HG03060 (cell line): ENCODE data around the gene NCSTN.
"Not testable (repeated sequence)": the region's sequence is repeated elsewhere in the genome, so short reads cannot be mapped to it uniquely, and the experiment has no call there.

Source experiments
- ATAC-seq: cut with Tn5 transposase; IDR thresholded peaks from one replicate; pipeline ENCODE4 v1.9.1; 2021; ENCODE audit warnings: low read depth, moderate number of reproducible peaks; ENCODE audit not compliant: unreplicated experiment

NCSTN gene

DNA sequence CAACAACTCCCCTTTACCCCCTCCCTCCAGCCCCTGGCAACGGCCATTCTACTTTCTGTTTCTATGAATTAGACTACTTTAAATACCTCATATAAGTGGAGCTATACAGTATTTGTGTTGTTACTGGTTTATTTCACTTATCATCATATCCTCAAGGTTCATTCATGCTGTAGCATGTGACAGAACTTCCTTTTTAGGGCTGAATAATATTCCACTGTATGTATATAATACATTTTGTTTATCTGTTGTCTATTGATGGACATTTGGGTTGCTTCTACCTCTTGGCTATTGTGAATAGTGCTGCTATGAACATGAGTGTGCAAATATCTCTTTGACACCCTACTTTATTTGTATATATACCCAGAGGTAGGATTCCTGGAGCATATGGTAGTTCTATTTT, 25.9 kb downstream of the NCSTN start:
- no peak for ATAC-seq

DNA sequence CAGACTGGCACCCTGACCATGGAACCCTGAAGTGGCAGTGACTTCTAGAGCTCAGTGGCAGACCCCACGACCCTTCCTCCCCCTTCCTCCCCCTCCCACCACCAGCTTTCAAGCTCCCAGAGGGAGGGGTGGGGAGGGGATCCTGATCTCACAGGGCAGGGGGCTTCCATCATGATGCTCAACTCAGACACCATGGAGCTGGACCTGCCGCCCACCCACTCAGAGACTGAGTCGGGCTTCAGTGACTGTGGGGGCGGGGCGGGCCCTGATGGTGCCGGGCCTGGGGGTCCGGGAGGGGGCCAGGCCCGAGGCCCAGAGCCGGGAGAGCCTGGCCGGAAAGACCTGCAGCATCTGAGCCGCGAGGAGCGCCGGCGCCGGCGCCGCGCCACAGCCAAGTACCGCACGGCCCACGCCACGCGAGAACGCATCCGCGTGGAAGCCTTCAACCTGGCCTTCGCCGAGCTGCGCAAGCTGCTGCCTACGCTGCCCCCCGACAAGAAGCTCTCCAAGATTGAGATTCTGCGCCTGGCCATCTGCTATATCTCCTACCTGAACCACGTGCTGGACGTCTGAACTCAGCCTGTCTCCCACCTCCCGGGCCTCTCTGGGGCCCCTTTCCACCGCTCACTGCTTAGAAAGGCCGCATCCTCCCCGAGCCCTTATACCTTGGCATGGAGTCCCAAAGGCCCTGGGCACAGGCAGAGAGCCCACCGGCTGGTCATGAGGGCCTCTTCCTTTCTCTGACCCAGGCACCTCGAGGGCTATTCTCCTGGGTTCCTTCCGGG, 27.6 kb downstream of the NCSTN start:
- no peak for ATAC-seq

DNA sequence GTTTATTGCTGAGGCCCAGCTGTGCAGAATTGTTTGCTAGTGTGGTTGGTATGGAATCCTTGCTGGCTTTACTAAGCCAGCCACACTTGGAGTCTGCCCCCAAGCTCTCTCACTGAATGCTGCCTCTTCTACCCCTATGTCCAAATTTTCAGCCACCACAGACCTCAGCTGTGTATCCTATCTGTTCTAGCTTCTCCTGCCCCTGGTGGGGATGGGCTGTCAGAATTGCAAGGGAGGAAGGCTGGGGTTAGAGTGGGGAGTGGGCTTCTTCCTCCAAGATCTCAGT, 28.1 kb downstream of the NCSTN start:
- ATAC-seq = no peak

DNA sequence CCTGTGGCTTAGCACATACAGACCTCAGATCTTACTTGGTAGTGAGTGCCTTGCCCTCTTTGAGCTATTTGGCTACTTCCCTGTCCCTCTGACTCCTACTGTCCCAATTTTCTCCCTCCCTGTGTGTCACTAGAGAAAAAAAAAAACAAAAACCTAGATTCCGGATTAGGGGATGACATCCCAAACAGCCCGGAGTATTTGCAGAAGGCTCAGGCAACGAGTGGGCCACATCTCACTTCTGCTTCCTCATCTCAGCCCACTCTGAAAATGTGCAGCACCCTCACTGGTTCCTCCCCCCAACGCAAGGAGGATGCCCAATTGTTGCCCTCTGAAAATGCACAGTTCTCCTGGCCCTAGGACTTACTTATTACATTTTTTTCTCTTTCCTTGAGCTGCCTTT, 28.6 kb downstream of the NCSTN start:
- no peak for ATAC-seq

DNA sequence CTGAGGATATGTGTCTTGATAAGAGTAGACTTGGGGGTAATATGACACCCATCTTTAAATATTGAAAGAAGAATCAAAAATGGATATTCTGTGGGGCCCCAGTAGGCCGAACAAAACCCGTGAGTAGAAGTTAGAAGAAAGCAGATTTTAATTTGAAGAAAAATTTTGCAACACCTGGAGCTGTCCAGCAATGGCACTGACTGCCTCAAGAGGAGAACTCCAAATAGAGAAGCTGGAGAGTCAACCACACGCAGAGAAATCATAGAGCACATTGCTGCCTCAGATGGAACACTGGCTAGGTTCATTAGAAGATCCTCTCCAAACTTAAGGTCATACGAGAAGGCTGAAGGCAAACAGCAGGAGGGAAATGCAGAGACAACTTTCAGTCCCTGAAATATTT, 30.5 kb downstream of the NCSTN start:
- ATAC-seq = no peak

DNA sequence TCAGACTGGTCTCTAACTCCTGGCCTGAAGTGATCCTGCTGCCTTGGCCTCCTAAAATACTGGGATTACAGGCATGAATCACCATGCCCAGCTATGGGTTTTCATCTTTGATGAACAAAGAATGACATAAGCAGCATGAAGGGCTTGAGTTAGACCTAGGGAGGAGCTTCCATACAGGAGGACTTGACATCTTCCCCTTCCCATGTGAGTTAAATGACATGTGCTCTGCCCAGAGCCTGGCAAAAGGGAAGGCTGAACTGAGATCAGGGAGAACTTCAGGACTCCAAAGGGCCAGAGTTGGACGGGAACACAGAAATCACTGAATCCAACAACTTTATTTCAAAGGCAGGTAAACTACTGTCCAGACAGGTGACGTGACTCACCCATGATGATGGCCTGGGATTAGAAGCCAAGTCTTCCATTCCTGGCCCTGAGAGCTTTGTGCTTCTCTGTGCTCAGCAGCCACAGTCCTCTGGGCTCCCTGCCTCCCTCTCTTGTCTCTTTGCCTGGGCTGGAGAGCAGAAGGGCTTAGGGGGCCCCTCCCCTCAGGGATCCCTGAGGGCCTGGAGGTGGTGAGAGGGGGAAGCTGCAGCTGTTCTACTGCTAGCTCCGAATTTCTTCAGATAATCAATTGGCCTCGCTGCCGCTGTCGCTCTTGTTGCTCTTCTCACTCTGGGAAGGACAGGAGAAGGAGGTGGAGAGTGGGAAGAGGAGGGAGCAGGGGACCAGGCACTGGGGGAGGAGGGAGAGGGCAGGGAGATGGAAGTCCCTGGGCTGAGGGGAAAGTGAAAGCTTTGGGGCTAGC, 31.3 kb downstream of the NCSTN start:
- no peak for ATAC-seq

DNA sequence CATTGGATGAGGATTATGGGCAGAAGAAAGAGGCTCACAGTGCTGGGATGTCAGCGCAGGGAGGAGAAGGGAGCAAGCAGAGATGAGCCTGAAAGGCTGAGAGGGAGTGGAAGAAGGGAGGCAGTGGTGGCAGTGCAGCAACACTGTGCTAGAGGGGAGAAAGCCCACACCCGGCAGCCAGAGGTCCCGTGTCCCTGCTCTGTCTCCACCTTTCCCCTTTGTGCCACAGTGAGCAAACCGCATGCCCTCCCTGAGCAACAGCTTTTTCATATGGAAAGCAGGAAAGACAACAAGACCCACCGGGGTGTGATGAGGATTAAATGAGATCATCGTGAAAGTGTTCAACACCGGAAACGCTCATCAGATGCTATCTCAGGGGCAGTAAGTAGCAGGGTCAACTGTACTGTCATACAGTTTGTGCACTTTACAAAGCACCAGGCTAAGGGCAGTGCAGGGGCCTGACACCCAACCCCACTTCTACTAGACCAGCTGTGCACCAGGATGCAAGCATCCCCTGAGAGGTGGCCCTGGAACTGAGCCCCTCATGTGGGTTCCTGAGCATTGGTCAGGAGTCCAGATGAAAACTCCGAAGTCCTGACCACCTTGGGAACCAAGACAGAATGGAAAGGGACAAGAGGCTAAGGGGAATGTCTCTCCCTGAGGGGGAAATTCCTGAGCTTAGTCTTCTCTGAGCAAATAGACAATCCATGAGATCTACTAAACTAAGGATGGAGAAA, 32.8 kb downstream of the NCSTN start:
- no peak for ATAC-seq

DNA sequence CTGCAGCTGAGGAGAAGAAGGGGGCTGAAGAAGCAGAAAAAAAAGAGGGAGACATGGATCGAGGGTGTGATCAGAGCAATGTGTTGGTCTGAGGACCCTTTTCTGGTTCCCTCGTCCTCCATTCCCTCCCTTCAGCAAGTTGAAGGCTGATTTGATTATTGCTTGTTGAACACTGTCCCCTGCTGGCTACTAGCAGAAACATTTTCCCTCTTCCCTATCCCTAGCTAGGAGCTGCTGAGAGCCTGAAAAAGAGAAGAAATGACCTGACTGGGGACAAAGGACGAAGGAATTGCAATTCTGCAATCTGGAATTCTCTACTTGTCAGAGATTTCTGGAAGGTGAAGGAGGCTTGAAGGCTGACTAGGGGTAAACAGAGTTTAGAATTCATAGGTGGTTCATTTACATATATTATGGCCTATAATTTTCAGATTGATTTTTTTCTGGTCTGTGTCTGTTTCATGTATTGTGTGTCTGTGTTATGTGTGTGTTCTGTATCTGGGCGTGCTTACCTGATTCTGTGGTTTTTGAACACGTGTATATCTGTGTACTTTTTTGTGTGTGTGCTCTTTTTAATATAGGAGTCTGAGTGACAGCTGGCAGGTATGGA, 33.4 kb downstream of the NCSTN start:
- no peak for ATAC-seq

DNA sequence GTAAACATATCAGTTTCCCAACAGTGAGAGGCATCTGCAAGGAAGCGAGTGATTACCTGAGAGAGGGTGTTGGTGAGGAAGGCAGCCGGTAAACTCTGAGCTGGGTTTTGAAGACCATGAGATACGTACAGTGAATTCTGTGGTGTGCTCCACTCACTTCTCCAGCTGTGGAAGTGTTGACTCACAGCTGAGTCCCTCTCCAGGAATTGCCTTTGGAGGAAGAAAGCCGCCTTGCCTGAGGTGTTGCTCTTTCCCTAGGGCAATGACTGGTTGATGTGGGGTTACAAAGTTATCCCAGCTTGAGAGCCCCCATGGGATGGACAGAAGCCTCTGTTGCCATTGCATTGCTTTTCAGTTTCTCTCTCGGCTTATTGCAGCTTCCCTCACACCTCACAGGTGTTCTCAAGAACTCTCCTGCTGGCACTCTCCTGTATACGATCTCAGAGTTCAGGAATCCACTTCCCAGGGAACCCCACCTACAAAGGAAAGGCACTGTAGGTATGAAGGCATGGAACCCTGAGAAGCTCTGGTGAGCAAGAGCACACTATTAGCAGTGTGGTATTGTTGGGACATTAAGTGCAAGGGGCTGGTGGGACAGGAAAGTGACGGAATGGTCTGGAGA, 34.5 kb downstream of the NCSTN start:
- ATAC-seq = no peak

DNA sequence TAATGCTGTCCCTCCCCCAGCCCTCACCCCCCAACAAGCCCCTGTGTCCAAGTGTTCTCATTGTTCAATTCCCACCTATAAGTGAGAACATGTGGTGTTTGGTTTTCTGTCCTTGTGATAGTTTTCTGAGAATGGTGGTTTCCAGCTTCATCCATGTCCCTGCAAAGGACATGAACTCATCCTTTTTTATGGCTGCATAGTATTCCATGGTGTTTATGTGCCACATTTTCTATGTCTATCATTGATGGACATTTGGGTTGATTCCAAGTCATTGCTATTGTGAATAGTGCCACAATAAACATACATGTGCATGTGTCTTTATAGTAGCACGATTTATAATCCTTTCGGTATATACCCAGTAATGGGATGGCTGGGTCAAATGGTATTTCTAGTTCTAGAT, 41.6 kb downstream of the NCSTN start:
- not testable (repeated sequence) for ATAC-seq

DNA sequence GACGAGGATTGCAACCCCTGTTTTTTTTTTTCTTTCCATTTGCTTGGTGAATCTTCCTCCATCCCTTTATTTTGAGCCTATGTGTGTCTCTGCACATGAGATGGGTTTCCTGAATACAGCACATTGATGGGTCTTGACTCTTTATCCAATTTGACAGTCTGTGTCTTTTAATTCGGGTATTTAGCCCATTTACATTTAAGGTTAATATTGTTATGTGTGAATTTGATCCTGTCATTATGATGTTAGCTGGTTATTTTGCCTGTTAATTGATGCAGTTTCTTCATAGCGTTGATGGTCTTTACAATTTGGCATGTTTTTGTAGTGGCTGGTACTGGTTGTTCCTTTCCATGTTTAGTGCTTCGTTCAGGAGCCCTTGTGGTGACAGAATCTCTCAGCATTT, 45.2 kb downstream of the NCSTN start:
- ATAC-seq = not testable (repeated sequence)

DNA sequence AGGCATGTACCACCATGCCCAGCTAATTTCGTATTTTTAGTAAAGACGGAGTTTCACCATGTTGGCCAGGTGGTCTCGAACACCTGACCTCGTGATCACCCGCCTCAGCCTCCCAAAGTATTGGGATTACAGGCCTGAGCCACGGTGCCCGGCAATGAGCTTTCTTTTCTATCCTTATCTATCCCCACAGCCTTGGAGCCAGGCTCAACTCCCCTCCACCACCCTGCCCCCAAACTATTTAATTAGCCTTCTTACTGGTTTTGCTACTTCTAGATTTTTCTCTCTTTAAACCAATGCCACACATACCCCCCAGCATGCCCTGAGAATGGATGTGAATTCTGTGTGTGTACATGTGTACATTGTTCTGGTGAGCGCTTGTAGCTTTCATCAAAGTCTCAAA, 51.5 kb downstream of the NCSTN start:
- ATAC-seq = no peak

DNA sequence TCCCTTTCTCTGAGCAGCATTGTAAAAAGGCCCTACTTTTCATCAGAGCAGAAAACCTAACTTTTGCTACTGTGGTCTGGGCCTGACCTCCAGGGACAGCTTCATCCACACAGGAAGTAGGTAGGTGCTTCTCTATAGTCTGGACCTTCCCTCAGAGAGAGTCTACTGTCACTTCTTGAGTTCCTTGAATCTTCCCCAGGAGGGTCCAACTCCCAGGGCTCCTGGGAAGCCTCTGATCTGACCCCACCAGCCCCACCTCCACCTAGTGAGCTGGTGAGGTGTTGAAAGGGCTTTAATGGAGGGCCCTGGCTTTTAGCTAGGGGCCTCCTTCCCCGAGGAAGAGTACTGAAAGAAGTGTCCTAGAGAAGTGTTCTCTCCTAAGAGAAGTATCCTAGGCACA, 54.5 kb downstream of the NCSTN start:
- no peak for ATAC-seq

DNA sequence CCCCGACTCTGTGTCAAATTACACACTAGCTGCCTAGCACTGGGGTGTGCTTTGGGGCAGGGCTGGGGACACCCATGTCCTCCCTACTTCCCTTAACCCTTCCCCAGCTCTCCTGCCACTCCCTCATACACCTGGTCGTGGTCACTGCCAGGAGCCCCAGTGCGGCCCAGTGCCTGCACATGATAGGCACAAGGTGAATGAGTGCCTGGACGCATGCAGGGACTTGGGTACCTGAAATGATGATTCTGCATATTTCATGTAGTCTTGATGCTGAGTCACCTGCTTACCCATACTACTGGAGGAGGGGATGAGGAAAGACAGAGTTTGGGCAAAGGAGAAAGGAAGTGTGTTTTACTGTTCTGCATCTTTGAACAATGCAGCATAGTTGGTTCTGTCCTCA, 55.6 kb downstream of the NCSTN start:
- ATAC-seq = no peak

DNA sequence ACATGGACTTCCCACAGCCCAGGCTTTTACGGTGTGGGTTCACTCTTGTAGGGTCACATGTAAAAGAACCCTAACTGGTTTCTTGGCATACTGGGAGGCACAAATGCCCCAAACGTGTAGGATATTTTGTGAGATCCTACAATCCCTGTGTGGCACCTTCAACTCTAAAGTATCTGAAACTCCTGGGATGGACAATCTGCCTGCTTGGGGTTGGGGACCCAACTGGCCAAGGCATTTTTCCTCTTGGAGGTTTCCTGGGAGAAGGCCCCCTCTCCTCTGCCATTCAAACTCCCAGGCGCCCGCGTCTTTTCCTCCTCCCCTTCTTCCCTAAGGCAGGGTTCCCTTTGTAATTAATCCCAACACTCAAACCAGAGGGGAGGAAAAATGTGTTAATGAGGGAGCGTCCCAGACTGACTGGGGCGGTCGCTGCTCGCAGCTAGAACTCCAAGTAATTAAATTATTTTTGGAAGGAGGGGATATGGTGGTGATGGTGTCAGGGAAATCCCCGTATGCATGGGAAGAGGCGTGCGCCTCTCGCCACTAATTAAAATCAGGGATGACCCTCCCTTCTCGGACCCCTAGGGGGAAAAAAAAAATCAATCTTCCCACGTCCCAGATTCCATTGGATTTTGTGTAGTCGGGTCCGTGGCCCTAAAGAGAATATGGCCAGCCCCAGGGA, 56.5 kb downstream of the NCSTN start:
- ATAC-seq = no peak

DNA sequence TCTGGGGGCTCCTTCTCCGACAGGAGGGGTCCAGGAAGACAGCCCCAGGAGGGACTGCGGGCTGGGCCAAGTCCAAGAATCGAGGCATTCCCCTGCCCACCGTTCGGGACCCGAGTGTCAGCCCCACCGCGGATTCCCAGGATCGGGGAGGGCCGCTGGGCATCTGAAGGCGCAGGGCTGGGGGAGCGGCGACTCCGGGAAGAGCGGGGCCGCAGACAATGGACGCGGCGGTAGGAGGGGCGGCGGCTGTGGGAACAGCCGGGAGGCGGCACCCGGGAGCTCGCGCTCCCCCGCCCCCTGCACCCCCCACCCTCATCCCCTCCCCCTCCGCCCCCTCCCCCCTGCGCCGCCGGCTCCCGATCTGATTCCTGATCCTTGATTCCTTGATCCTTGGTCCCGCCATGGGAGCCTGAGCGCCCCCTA, 57.1 kb downstream of the NCSTN start, which contains the start of gene VANGL2:
TSS of gene VANGL2 (plus strand) at position 342 of the 423 bp plus-strand sequence. CDS start 15,274 bp downstream, outside the sequence.
- no peak for ATAC-seq

DNA sequence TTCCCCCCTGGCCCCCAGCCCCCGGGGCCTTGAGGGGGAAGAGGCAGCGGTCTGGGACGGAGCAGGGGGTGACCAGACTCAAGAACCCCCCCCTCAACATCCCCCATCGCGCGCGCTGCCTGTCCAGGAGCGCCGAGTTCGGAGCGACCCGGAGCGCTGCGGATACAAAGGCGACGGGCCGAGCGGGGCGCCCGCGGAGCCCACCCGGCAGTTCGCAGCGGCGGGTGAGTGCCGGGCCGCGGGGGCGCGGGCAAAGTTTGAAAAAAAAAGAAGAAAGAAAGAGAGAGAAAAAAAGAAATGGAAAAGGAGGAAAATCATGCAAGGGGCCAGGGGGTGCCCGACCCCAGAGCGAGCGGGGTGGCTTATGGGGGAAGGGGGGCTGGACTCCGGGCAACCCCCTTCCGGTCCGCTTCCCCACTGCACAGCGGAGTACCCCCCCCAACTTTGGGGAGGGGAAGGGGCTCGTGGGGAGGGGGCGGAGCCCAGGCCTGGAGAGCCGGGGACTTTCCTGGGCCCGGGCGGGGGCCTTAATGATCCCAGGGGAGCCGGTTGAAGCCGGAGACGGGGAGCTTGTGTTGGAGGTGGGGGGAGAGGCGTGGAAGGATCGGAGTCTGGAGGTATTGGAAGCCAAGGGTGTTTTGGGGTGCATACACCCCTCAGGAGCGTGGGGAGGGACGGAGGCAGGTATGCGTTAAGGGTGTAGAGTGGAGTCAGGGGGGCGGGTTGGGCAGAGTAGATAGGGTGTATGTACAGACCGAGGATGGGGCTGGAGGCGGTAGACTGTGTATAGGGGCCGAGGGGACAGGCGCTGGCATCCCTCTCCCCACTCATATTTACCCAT, 57.7 kb downstream of the NCSTN start:
- ATAC-seq = no peak

DNA sequence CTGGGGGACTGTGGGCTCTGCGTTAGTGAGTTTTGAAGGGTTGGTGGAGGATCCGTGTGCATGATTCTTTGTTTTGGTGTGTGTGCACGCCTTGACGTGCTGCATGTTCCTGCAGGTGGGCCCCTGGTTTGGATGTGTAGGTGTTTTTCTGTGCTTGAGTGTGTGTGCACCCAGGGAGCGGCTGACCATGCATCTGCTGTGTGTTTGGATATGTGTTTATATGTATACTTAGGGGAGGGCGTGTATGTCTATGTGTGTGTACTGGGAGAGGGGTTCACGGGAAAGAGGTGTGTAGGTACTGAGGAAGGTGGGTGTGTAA, 58.3 kb downstream of the NCSTN start:
- ATAC-seq = no peak
